HK-2 (cell line): Measurements from ENCODE around the gene RPL27.
"Not testable (repeated sequence)": the region's sequence is repeated elsewhere in the genome, so short reads cannot be mapped to it uniquely, and the experiment has no call there.

Experiments used
- DNase-seq: peaks from one replicate; pipeline ENCODE4 v3.0.0-alpha.2; 2018; ENCODE audit not compliant: unreplicated experiment

Gene RPL27

GRCh38 chr17:42997984-42998938 is at the start of gene RPL27:
RPL27 (plus strand) TSS chr17:42998419; CDS start chr17:42998751, 332 bp downstream.
- peak; percentile 97 for DNase-seq

GRCh38 chr17:42950044-42950783 is 48.0 kb upstream of the RPL27 start:
- no peak for DNase-seq

- no peak for DNase-seq
Measured at GRCh38 chr17:42953669-42954068, 44.5 kb upstream of the RPL27 start.

- DNase-seq = peak; percentile 88
Measured at GRCh38 chr17:42964161-42964932, 33.9 kb upstream of the RPL27 start, which contains the start of gene AARSD1. AARSD1 (minus strand) TSS chr17:42964454; CDS start chr17:42964440, 14 bp downstream.

- no peak for DNase-seq
Measured at GRCh38 chr17:42967925-42968324, 30.3 kb upstream of the RPL27 start.

GRCh38 chr17:42969001-42969581 is 29.1 kb upstream of the RPL27 start:
- DNase-seq = no peak

GRCh38 chr17:42971589-42971988 is 26.6 kb upstream of the RPL27 start:
- no peak for DNase-seq

GRCh38 chr17:42973323-42973722 is 24.9 kb upstream of the RPL27 start:
- DNase-seq = not testable (repeated sequence)

- DNase-seq = no peak
Measured at GRCh38 chr17:42975265-42975664, 23.0 kb upstream of the RPL27 start.

GRCh38 chr17:42975701-42976100 is 22.5 kb upstream of the RPL27 start:
- not testable (repeated sequence) for DNase-seq

- peak; percentile 63 for DNase-seq
Measured at GRCh38 chr17:42979511-42980273, 18.5 kb upstream of the RPL27 start, which contains the start of gene PTGES3L. PTGES3L (minus strand) TSS chr17:42980080; CDS start chr17:42980053, 27 bp downstream.

- peak; percentile 89 for DNase-seq
Measured at GRCh38 chr17:42980274-42980765, 17.9 kb upstream of the RPL27 start, which contains the start of gene RUNDC1. RUNDC1 (plus strand) TSS chr17:42980565; CDS start chr17:42980577, 12 bp downstream.

GRCh38 chr17:42980766-42981397 is 17.3 kb upstream of the RPL27 start:
- peak; percentile 66 for DNase-seq

GRCh38 chr17:42982266-42982665 is 16.0 kb upstream of the RPL27 start:
- no peak for DNase-seq

GRCh38 chr17:42985225-42985624 is 13.0 kb upstream of the RPL27 start:
- DNase-seq = no peak

GRCh38 chr17:42989141-42989540 is 9.1 kb upstream of the RPL27 start:
- DNase-seq = no peak

GRCh38 chr17:42989726-42990652 is 8.2 kb upstream of the RPL27 start:
- DNase-seq = no peak

- no peak for DNase-seq
Measured at GRCh38 chr17:42991471-42991870, 6.7 kb upstream of the RPL27 start.

- DNase-seq = no peak
Measured at GRCh38 chr17:42992872-42993271, 5.3 kb upstream of the RPL27 start.
